ENCODE results near the gene TBC1D4. TPM values are rescaled to one million over a fixed set of nuclear protein-coding genes. Genes with fewer than 3 reads are reported as not detected.

Gene TBC1D4
- total RNA-seq, 1 experiment from 2014 or later: 5.5 TPM

DNA sequence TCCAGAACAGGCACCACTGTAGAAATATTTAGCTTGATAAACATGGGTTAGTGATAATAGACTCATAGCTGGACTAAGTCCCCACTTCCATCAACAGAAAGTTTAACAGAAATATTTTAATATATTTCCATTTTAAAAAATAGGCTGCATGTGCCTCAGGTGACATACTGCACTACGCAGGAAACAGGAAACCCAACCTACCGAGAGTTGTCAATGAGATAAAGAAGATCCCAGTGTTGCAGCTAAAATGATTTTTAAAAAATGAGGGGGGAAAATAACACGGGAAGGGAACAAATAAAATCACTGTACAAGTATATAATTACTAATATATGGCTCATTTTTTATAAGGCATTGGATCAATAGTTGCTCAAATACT, 154.8 kb downstream of the TBC1D4 start:
- CTCF ChIA-PET: no interaction called here
- Histone ChIP-seq H3K9me3 (ENCODE audit: control insufficient read depth, insufficient read depth, low read depth, low read length) (no peaks in the 10 kb centered on the region), H3K4me1 (ENCODE audit: control insufficient read depth, insufficient read depth, low read length) (no peaks in the 10 kb centered on the region), H3K4me3 (ENCODE audit: low read depth in 2 of 2, low read length in 2 of 2) (no peak overlapping the region), H3K27ac (ENCODE audit: low read length) (no peak overlapping the region), H3K27me3 (ENCODE audit: control insufficient read depth, insufficient read depth, low read length) (no peaks in the 10 kb centered on the region), H3K36me3 (ENCODE audit: control insufficient read depth, insufficient read depth, low read length) (no peaks in the 10 kb centered on the region)
- ATAC-seq (no peak), DNase-seq (ENCODE audit: low read depth, low spot score) (no peak)
- BruUV-seq (replicated peaks): no TSS peak
- no peak for TF ChIP-seq SIN3A (IDR thresholded peaks at IDR 0.05; ENCODE audit: borderline replicate concordance, insufficient read depth, low read depth, low read length)
- TF ChIP-seq, protein P1, sequence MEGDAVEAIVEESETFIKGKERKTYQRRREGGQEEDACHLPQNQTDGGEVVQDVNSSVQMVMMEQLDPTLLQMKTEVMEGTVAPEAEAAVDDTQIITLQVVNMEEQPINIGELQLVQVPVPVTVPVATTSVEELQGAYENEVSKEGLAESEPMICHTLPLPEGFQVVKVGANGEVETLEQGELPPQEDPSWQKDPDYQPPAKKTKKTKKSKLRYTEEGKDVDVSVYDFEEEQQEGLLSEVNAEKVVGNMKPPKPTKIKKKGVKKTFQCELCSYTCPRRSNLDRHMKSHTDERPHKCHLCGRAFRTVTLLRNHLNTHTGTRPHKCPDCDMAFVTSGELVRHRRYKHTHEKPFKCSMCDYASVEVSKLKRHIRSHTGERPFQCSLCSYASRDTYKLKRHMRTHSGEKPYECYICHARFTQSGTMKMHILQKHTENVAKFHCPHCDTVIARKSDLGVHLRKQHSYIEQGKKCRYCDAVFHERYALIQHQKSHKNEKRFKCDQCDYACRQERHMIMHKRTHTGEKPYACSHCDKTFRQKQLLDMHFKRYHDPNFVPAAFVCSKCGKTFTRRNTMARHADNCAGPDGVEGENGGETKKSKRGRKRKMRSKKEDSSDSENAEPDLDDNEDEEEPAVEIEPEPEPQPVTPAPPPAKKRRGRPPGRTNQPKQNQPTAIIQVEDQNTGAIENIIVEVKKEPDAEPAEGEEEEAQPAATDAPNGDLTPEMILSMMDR (IDR thresholded peaks at IDR 0.05): no peak
- no peak for TF ChIP-seq TCF7L2 (IDR thresholded peaks at IDR 0.05; ENCODE audit: low read depth, low read length)
- TF ChIP-seq, protein P2, sequence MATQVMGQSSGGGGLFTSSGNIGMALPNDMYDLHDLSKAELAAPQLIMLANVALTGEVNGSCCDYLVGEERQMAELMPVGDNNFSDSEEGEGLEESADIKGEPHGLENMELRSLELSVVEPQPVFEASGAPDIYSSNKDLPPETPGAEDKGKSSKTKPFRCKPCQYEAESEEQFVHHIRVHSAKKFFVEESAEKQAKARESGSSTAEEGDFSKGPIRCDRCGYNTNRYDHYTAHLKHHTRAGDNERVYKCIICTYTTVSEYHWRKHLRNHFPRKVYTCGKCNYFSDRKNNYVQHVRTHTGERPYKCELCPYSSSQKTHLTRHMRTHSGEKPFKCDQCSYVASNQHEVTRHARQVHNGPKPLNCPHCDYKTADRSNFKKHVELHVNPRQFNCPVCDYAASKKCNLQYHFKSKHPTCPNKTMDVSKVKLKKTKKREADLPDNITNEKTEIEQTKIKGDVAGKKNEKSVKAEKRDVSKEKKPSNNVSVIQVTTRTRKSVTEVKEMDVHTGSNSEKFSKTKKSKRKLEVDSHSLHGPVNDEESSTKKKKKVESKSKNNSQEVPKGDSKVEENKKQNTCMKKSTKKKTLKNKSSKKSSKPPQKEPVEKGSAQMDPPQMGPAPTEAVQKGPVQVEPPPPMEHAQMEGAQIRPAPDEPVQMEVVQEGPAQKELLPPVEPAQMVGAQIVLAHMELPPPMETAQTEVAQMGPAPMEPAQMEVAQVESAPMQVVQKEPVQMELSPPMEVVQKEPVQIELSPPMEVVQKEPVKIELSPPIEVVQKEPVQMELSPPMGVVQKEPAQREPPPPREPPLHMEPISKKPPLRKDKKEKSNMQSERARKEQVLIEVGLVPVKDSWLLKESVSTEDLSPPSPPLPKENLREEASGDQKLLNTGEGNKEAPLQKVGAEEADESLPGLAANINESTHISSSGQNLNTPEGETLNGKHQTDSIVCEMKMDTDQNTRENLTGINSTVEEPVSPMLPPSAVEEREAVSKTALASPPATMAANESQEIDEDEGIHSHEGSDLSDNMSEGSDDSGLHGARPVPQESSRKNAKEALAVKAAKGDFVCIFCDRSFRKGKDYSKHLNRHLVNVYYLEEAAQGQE (IDR thresholded peaks at IDR 0.05; ENCODE audit: insufficient read depth in 1 of 2, low read depth in 2 of 2, low read length in 1 of 2): no peak
- TF ChIP-seq POLR2AphosphoS5 (IDR thresholded peaks at IDR 0.05; ENCODE audit: low read depth, low read length): no peak
- in situ Hi-C loops (cut with HindIII; ENCODE audit: low pct_unique_long_range_greater_than_20kb, low sequenced_read_pairs) (no loop called here), intact Hi-C loops (cut with micrococcal nuclease; ENCODE audit: unreplicated experiment) (no loop called here)
- POLR2A ChIA-PET: no interaction called here

DNA sequence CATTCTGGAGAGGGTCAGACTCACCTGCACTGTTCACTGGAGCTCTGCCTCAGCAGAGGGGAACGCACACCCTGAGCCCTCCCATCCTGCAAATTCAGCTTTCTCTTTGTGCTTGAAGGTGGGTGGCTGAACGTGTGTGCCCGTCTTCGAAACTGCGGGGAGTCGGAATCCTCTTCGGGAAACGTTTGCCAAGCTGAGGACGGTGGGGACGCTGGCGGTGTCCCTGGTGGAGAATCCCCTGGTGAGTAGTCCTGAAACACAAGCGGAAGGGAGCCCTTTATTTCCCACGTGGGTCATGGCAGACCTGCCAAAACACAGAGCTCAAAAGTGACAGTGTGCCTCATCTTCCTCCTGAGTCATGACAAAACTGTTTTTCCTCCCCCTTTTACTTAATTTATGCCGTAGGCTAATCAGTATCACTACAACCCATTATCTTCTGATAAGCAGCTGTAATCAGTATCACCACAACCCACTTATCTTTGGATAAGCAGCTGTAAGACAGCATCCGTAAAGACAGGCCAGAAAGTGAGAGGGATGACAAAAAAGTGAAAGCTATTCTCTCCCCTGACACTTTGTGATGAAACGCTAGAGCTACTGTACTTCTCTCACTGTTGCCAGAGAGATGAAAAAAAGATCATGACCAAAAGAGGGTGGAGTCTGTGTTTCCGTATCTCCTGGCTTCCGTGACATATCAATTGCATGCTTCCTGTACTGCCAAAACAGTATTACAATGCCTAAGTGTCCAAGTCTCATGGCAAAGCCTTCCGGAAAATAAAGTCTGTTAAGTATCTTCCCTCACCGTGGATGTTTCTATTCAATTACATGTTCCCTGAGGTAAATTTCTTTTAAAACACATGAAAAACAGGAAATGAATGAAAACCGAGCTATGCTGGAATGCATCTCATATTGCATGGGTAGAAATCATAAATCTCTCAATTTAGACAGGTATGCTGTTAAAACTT, 155.5 kb downstream of the TBC1D4 start:
- intact Hi-C loops (cut with micrococcal nuclease; ENCODE audit: unreplicated experiment) (no loop called here), in situ Hi-C loops (cut with HindIII; ENCODE audit: low pct_unique_long_range_greater_than_20kb, low sequenced_read_pairs) (no loop called here)
- TF ChIP-seq TCF7L2 (IDR thresholded peaks at IDR 0.05; ENCODE audit: low read depth, low read length) (no peak), POLR2AphosphoS5 (IDR thresholded peaks at IDR 0.05; ENCODE audit: low read depth, low read length) (no peak)
- TF ChIP-seq, protein P1 (IDR thresholded peaks at IDR 0.05): no peak
- no TSS peak for BruUV-seq (replicated peaks)
- Histone ChIP-seq H3K4me1 (ENCODE audit: control insufficient read depth, insufficient read depth, low read length) (no peaks in the 10 kb centered on the region), H3K9me3 (ENCODE audit: control insufficient read depth, insufficient read depth, low read depth, low read length) (no peaks in the 10 kb centered on the region), H3K27ac (ENCODE audit: low read length) (no peak overlapping the region), H3K36me3 (ENCODE audit: control insufficient read depth, insufficient read depth, low read length) (no peaks in the 10 kb centered on the region), H3K4me3 (ENCODE audit: low read depth in 2 of 2, low read length in 2 of 2) (no peak overlapping the region; a peak in 1 of 4 replicates), H3K27me3 (ENCODE audit: control insufficient read depth, insufficient read depth, low read length) (no peaks in the 10 kb centered on the region)
- ChIA-PET CTCF (no interaction called here), POLR2A (no interaction called here)
- DNase-seq (ENCODE audit: low read depth, low spot score) (no peak), ATAC-seq (no peak)

All from Panc1 (cell line).